HG03064 (cell line): Measurements from ENCODE around the gene KCNJ5.

Experiments used
- ATAC-seq: cut with Tn5 transposase; IDR thresholded peaks from one replicate; pipeline ENCODE4 v1.9.1; 2021; ENCODE audit warnings: low read depth; ENCODE audit not compliant: unreplicated experiment

KCNJ5 gene

GRCh38 chr11:128893578-128894285 lies 2.6 kb downstream of the KCNJ5 start:
- peak; percentile 65 for ATAC-seq

- no peak for ATAC-seq
Measured at GRCh38 chr11:128894286-128894681, 3.1 kb downstream of the KCNJ5 start.

GRCh38 chr11:128894685-128895084 lies 3.5 kb downstream of the KCNJ5 start:
- no peak for ATAC-seq

GRCh38 chr11:128895526-128895925 lies 4.4 kb downstream of the KCNJ5 start:
- no peak for ATAC-seq

DNA sequence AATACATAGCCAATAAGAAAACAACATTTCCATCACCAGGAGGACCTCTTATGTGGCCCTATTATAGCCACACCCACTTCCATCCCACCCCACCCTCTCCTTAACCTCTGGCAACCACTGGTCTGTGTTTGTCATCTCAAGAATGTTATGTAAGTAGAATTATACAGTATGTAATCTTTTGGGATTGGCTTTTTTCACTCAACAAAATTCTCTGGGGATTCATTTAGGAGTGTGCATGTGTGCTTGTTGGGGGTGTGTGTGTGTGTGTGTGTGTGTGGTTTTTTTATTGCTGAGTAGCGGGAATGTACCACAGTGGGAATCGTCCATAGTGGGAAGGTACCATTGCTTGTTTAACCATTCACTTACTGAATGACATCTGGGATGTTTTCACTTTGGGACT lies 5.2 kb downstream of the KCNJ5 start:
- no peak for ATAC-seq

DNA sequence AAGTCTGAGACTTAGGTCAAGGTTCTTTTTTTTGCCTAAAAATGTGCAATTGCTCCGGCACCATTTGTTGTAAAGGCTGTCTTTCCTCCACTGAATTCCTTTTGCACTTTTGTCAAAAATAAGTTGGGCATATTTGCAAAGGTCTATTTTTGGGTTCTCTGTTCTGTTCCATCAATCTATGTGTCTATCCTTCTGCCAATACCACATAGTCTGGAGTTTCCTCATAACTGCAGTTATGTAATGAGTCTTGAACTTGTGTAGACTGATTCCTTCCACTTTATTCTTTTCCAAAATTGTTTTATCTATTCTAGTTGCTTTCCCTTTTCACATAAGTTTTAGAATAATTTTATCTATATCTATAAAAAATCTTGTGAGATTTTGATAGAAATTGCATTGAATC lies 6.7 kb downstream of the KCNJ5 start:
- ATAC-seq = no peak

DNA sequence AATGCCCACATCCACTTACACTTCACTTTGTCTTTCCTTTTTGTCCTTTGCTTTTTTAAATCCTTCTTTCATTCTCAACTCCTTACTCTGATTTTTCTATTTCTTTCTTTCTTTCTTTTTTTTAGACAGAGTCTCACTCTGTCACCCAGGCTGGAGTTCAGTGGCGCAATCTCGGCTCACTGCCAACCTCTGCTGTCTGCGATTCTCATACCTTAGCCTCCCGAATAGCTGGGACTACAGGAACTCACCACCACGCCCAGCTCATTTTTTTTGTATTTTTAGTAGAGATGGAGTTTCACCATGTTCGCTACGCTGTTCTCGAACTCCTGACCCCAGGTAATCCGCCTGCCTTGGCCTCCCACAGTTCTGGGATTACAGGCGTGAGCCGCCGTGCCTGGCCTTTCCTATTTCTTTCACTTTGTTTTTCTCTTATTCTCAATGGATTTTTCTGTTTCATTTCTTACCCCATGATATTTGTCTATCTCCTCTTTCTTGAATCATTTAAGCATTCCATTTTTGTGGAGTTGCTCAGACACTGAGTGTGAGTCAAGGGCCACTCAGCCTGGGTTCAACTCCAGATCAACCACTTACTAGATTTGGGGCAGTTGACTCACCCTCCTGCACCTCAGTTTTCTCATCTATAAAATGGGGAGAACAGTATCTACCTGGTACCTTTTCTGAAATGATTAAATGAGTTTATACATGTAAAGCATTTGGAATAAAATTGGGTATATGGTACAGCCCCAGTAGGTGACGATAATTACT lies 7.6 kb downstream of the KCNJ5 start:
- ATAC-seq = no peak

GRCh38 chr11:128900468-128900867 lies 9.3 kb downstream of the KCNJ5 start:
- ATAC-seq = no peak

GRCh38 chr11:128901653-128902514 lies 10.7 kb downstream of the KCNJ5 start:
- ATAC-seq = no peak

DNA sequence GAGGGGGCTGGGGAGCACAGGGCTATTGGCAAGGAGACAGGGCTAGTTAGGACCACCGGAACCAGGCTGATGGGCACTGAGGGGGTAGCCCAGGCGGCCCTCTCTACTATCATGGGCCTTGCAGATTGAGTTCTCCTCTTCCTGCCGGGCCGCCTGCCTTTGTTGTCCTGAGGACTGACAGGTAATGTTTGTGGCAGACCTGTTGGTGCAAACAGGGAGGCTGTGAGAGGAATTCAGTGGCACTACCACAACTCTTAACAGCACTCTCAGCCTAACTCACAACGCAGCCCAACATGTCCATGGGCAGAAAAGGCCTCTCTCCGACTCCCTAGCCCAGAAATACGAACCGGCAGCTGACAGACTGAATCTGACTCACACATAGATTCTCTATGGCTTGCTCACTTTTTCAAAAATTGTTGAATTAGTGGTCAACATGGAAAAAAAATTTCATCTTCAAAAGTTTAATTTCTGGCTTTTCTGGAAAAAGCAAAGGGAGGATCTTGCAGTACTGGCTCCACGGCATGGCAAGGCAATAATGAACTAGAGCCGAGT lies 11.4 kb downstream of the KCNJ5 start:
- no peak for ATAC-seq

- ATAC-seq = no peak
Measured at GRCh38 chr11:128903248-128904061, 12.3 kb downstream of the KCNJ5 start.

DNA sequence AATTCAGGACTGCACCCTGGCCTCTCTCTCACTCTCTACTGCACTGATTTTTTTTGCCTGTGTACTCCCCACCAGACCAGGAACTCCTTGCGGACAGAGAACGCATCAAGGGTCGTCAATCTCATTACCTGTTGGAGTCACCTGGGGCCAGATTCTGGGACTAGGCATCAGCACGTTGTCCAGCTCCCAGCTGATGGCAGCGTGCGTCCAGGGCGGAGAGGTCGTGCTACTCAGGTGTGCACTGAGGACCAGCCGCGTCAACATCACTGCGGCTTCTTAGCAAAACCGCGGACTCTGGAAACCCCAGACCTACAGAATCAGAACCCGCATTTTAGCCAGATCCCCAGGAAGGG lies 13.1 kb downstream of the KCNJ5 start:
- ATAC-seq = no peak

GRCh38 chr11:128904656-128905344 lies 13.6 kb downstream of the KCNJ5 start:
- ATAC-seq = no peak

DNA sequence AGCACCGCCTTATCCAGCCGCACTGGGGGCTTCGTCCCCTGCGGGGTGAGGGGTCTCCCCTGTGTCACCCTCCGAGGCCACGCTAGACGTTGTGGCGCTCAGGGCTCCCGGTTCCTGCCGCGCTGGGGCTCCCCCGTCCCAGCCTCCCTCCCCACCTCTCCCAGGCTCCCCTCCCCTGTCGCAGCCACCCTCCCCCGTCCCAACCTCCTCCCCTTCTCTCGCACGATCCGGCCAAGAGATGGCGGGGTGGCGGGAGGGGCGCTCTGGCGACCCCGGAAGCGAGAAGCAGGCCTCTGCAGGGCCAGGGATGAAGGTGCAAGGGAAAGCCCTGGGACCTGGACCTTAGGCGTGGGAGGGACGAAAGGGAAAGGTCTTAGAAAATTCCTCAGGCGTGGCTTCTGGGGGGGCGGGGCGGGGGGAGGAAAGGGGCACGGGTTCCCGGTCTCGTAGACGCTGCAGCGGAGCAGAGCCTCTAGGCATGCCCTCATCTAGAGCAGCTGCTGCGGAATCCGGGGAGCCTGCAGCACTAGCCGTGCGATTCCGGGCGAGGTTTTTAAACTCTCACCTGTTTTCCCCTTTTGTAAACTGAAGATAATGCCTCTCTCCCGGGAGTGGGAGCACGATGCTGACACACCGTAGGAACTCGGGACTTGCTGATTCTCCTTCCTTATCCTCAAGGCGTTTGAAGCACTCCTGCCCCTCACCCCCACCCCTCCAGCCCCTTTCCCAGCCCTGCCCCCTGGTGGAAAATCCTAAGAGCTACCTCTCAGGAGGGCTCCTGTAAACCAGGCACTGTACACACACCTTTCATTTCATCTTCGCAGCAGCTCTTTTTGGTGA lies 14.4 kb downstream of the KCNJ5 start:
- no peak for ATAC-seq

DNA sequence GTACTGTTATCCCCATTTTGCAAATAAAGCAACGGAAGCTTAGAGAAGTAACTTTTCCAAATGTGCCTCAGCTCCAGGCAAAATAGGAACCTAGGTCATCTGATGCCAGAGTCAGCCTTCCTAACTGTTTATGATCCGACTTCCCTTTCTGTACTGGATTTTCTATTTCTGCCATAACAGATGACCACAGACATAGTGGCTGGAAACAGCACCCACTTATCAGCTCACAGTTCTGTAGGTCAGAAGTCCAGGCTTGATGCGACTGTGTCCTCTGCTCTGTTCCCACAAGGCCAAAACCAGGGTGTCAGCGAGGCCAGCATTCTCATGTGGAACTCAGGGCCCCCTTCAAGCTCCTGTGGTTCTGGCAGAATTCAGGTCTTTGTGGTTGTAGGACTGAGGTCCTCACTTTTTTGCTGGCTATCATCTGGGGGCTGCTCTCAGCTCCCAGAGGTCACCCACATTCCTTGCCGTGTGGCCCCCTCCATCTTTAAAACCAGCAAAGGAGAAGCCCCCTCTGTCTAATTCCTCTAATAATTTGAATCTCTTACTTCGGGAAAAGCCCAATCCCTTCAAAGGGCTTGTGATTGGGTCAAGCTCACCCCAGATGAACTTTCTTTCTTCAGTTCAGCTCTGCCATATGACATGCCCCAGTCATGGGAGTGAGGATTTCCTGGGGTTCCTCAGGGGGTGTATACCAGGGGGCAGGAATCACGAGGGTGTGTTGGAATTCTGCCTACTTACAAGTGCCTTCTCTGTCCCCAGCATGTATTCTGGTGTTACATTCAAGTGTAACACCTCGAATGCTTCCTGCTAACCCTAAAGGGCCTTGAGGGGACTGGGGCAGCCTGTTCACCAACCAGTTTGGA lies 15.3 kb downstream of the KCNJ5 start:
- ATAC-seq = no peak

- ATAC-seq = no peak
Measured at GRCh38 chr11:128907585-128907984, 16.4 kb downstream of the KCNJ5 start.

DNA sequence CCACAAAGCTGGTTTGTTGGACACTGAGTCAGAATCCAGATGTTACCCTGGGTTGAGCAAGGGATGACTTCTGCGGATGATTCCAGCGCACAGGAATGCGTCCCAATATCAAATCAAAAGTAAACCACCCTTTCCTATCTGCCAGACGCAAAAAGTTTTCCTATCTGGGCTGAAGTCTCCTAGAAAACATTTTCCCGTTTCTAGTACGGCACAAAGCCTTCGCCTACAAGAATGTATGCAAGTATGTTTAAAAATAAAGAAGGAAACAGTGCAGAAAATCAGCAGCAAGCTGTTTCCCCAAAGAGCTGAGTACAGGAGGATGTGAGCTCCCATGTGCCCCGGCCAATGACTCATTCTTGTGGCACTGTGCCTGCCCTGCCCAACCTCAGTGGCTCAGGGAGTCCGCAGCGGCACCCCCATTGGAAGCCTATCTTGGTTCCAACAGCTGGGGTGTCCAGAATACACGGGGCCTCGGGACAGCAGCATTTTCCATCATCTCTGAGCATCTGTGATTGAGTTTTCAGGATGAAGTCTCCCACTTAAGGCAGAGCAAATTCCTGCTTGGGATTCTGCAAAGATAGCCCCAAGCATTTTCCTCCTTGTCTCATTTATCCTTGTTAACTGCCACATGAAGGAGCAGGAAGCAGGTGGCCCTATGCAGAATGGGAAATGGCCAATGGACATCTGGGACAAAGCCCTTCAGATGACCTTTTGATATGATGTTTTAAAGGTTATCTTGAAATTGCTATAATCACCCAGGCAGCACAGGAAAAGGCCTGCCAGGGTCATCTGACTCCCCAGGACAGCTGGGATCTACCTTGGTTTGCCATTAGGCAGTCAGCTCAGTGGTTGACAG lies 17.5 kb downstream of the KCNJ5 start:
- ATAC-seq = no peak
